Stimulated activated CD4-positive, alpha-beta T cell treated with anti-CD3 and anti-CD28 coated beads, Interleukin-1b, Interleukin-23, amount 100 ng/mL, for 4 hours (primary cell): ENCODE results near the gene TECPR1.

Experiments
- DNase-seq, 2 donors: peaks; one replicate each; pipeline ENCODE4 v3.0.0-alpha.2; 2020; ENCODE audit warnings: low read depth in 2 of 2

TECPR1 gene

GRCh38 chr7:98244871-98245270, 7.2 kb downstream of the TECPR1 start:
- no peak for DNase-seq

DNA sequence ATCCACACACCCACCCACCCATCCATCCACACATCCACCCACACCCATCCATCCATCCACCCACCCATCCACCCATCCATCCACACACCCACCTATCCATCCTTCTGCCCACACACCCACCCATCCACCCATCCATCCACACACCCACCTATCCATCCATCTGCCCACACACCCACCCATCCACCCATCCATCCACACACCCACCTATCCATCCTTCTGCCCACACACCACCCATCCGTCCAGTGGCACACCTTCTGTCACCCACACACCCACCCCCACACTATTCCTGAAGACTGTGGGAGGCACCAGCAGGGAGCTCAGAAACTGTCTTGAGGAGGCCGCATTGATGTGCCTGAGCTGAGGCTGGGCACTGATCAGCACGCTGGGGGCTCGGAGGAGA, 9.1 kb downstream of the TECPR1 start:
- DNase-seq = no peak

GRCh38 chr7:98242342-98242741, 9.7 kb downstream of the TECPR1 start:
- DNase-seq = no peak

DNA sequence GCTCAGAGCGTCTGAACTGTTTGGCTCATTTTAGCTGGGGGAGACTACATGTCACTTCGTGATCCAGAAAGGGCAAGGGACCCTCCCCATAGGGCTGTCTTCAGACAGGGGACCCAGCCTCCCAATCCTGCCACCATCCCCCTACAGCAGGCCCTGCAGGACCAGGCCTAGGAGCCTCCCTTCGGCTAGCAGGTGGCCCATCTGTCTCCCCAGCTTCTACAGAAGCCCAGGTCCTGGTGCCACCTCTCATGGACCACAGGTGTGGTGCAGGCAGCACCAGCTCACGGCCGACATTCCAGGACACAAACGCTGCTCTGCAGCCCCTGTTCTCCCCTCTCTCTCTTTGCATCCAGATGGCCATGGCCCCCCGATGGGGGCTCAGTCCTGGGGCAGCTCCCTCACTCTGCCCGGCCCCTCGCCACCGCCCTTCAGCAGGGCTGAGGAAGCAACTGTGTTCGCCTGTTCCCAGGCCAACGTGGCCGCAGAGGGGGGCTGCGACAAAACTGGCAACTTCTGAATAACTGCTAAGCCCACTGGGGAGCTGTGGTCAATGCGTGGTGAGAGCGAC, 10.3 kb downstream of the TECPR1 start:
- no peak for DNase-seq

GRCh38 chr7:98240961-98241673, 10.9 kb downstream of the TECPR1 start:
- no peak for DNase-seq

DNA sequence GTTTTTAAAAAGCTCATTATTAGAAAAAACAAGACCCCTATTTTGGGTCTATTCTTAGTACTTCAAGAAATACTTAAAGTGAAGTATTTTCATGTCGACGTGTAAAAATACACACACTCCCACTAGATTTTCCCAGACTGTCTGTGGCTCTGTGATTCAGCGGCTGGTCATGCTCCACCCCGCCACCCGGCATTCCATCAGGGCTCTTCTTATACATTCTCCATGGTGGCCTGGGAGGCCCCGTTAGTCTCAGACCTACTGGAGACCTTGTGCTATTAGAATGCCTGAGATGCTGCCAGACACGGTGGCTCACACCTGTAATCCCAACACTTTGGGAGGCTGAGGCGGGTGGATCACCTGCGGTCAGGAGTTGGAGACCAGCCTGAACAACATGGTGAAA, 13.1 kb downstream of the TECPR1 start:
- DNase-seq = no peak

- DNase-seq = no peak
These were observed 14.0 kb downstream of the TECPR1 start for GRCh38 chr7:98238076-98238475.

DNA sequence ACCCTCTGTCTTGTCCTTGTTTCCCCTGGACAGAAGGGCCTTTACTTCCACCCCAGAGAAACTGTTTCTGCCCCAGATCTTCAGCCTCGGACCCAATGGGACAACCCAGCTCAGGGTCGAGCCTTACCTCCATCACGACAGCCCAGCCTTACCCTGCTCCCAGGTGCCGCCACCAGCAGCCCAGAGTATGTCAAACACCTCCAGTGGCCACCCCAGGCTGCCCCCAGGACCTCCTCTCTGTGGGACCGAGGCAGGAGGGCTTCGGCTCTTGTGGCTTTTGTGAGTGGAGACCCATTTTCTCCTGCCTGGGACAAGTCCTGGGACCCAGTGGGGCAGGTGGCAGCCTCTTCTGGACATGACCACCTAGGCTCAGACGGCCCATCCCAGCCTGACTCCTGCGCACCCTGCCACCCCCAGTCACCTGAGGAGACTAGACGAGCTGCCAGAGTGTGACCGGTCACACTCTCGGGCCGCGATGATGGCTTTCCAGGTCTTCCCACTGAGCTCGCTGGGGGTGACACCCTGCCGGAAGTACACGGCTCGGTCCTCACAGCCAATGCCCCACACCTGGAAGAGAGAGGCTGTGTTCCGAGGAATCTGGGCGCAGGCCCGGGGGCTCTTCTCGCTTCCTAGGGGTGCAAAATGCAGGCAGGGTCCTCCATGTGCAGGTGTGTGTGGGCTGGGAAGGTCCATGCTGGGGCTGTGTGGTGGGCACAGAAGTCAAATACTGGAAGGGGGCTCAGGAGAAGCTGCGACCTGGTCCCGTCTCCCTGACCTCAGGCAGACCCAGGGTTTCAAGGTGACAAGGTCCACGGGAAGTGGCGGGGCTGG, 15.5 kb downstream of the TECPR1 start:
- DNase-seq = no peak

GRCh38 chr7:98235901-98236300, 16.1 kb downstream of the TECPR1 start:
- DNase-seq = no peak

DNA sequence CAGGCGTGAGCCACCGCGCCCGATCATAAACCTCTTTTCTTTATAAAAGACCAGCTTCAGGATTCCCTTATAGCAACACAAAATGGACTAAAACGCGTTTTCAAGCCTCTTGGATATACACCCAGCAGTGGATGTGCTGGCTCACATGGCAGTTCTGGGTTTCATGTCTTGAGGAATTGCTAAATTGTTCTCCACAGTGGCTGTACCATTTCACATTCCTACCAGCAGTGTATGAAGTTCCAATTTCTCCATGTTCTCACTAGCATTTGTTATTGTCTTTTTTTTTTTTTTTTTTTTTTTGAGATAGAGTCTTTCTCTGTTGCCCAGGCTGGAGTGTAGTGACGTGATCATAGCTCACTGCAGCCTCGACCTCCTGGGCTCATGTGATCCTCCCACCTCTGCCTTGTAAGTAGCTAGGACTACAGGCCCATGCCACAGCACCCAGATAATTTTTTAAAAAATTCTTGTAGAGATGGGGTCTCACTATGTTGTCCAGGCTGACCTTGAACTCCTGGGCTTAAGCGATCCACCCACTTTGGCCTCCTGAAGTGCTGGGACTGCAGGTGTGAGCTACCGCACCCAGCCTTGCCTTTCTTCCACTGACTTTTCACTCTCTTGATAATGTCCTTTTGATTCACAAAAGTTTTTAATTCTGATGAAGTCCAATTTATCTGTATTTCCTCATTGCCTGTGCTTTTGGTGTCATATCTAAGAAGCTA, 17.4 kb downstream of the TECPR1 start:
- no peak for DNase-seq

- no peak for DNase-seq
These were observed 18.6 kb downstream of the TECPR1 start for GRCh38 chr7:98233219-98234070.

DNA sequence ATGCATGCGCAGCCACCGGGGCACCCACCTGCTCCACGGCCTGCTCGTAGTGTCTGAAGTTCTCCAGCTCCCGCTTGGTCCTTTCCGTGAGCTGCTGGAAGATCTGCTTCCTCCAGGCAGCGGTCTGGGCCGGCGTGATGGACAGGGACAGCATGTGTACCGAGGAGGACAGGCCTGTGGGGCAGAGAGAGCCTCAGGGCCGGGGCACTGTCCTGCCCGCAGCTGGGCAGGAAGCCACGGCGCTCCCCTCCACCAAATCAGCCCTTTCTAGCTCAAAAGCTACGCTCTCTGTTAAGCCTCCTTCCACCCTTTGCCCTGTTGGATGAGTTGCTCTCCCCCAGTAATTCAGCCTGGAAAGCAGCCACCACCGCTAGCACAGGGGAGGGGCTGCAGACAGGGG, 19.2 kb downstream of the TECPR1 start:
- DNase-seq = no peak

DNA sequence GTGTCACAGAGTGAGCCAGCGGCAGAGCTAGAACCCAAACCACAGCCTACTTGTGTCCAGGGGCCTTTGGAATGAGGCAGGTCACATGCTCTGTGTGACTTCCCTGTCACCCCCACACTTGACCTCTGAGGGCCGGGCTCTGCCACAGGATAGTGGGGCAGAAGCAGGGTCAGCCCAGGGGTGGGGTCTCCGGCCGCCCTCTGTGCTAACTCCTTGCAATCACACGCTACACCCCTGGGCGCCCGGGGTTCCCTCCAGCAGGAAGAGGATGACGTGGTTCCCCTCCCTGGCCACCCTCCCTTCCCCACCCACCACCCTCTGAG, 19.8 kb downstream of the TECPR1 start:
- no peak for DNase-seq

DNA sequence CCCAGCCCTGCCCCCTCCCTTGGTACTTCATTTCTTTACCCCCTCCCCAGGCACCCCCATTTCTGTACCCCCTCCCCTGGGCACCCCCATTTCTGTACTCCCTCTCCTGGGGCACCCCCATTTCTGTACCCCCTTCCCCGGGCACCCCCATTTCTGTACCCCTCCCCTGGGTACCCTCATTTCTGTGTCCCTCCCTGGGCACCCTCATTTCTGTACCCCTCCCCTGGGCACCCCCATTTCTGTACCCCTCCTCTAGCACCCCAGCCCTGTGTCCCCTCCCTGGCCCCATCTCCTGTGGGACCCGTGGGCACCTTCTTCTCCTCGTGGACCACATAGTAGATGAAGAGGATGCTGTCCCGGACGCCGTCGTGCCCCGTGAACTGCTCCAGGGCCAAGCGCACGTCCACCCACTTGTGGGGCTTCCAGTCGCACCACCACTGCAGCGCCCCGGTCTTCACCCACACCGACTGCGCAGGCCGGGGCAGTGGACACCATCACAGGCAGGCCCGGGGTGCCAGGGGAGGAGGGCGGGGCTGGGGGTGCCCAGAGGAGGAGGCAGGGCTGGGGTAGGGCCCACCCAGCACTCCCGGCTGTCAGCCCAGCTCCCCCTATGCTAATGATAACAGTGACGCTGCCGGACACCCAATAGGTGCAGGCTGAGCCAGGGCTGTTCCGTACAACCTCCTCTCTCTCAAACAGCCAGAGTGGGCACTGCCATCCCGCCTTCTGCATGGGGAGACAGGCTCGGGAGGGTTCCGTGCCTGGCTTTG, 20.4 kb downstream of the TECPR1 start:
- DNase-seq = no peak

- no peak for DNase-seq
These were observed 21.1 kb downstream of the TECPR1 start for GRCh38 chr7:98230746-98231471.

- DNase-seq = no peak
These were observed 21.9 kb downstream of the TECPR1 start for GRCh38 chr7:98229991-98230745.

DNA sequence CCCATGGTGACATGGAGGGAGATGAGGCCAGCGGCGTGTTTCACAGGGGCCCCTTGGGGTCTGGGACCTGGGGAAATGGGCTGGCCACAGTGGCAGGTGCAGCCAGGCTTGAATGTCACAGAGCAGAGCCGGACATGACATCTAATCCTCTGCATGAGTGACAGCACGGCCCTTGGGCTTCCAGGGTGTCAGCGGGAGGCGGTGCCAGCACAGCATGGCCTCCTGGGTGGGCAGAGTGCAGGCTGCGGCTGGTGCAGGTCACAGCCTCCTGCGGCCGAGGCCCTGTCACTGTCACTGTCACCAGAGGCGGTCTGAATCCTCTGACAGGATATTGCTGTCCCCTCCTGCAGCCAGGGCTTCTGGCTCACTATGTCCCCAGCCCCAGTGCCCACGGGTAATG, 22.6 kb downstream of the TECPR1 start:
- DNase-seq = no peak

- DNase-seq = no peak
These were observed 23.2 kb downstream of the TECPR1 start for GRCh38 chr7:98228801-98229200.

DNA sequence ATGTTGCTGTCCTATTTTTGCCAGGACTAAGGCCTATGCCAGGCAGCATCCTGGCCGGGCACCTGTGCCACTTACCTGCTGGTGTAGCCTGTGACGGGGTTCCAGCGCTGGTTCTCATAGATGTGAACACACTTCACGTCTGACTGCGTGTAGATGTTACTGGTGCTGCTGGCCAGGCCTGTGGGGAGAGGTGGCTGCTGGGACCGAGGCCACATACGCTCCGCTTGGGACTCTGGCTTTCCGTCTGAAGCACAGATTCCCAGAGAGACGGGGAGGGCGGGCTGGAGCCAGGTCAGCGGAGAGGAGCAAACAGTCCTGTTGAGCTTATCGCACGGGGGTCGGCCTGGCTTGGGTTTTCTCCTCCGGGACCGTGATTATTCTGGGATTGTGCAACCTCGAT, 24.1 kb downstream of the TECPR1 start:
- DNase-seq = no peak
